Neural cell (in vitro differentiated cells): ENCODE measurements around the gene MUC22. TPM values are rescaled to one million over a fixed set of nuclear protein-coding genes. Genes with fewer than 3 reads are reported as not detected.
"Not testable (repeated sequence)": the region's sequence is repeated elsewhere in the genome, so short reads cannot be mapped to it uniquely, and the experiment has no call there.

Experiments
- H2AFZ ChIP-seq: fragments of 200-600, 300-800 bp; sonication (generic), shearing (Covaris generic); 2 replicates; pipeline ENCODE4 v1.6.0; 2014; ENCODE audit warnings: low read depth, mild to moderate bottlenecking, antibody characterized with exemption, low read length, moderate library complexity
- H3F3A ChIP-seq: fragments of 200-600 bp; shearing (Covaris generic); 2 replicates; pipeline ENCODE4 v1.6.1; 2016; ENCODE audit warnings: mild to moderate bottlenecking, moderate library complexity, mixed read lengths, antibody characterized with exemption, low read length; ENCODE audit not compliant: insufficient read depth, poor library complexity, severe bottlenecking
- H3K27ac ChIP-seq: fragments of 200-600, 300-800 bp; sonication (generic), shearing (Covaris generic); 2 replicates; pipeline ENCODE4 v1.5.1; 2014; ENCODE audit warnings: mild to moderate bottlenecking, low read length, moderate library complexity
- H3K27me3 ChIP-seq: fragments of 300-800, 200-600 bp; sonication (generic), shearing (Covaris generic); 2 replicates; pipeline ENCODE4 v1.6.0; 2014; ENCODE audit warnings: mild to moderate bottlenecking, low read depth, low read length, moderate library complexity; ENCODE audit not compliant: insufficient read depth
- H3K36me3 ChIP-seq: fragments of 300-800, 200-600 bp; sonication (generic), shearing (Covaris generic); 2 replicates; pipeline ENCODE4 v1.5.1; 2014; ENCODE audit warnings: mild to moderate bottlenecking, antibody characterized with exemption, low read length, moderate library complexity; ENCODE audit not compliant: insufficient read depth
- H3K4me2 ChIP-seq: fragments of 300-800, 200-600 bp; sonication (generic), shearing (Covaris generic); 2 replicates; pipeline ENCODE4 v1.6.0; 2014; ENCODE audit warnings: mild to moderate bottlenecking, low read length
- H3K4me3 ChIP-seq: fragments of 300-800, 200-600 bp; sonication (generic), shearing (Covaris generic); 2 replicates; pipeline ENCODE4 v1.5.1; 2014; ENCODE audit warnings: mild to moderate bottlenecking, low read length, moderate library complexity
- H3K79me2 ChIP-seq: fragments of 200-600 bp; shearing (Covaris generic); replicated peaks from 2 replicates; pipeline ENCODE4 v1.6.0; 2014; ENCODE audit warnings: mild to moderate bottlenecking, low read length, moderate library complexity; ENCODE audit not compliant: insufficient read depth
- H3K9ac ChIP-seq: fragments of 300-800, 200-600 bp; sonication (generic), shearing (Covaris generic); 2 replicates; pipeline ENCODE4 v1.6.1; 2016; ENCODE audit warnings: mild to moderate bottlenecking, low read length, mixed read lengths
- H3K9me2 ChIP-seq: fragments of 200-600 bp; shearing (Covaris generic); 2 replicates; pipeline ENCODE4 v1.6.1; 2016; ENCODE audit warnings: mild to moderate bottlenecking, low read length, mixed read lengths; ENCODE audit not compliant: insufficient read depth
- H3K9me3 ChIP-seq: fragments of 200-600, 300-800 bp; sonication (generic), shearing (Covaris generic); 2 replicates; pipeline ENCODE4 v1.6.1; 2016; ENCODE audit warnings: mild to moderate bottlenecking, mixed run types, low read length, moderate library complexity, mixed read lengths
- H4K20me1 ChIP-seq: fragments of 200-600 bp; shearing (Covaris generic); 2 replicates; pipeline ENCODE4 v1.6.1; 2016; ENCODE audit warnings: mild to moderate bottlenecking, mixed run types; ENCODE audit not compliant: insufficient read depth
- CTCF ChIP-seq: fragments of 450-650 bp; IDR thresholded peaks from 2 replicates; pipeline ENCODE4 v1.5.1; 2014; ENCODE audit warnings: antibody characterized with exemption, mild to moderate bottlenecking, moderate library complexity; ENCODE audit not compliant: poor library complexity, severe bottlenecking
- EP300 ChIP-seq: fragments of 450-650 bp; conservative IDR thresholded peaks from 2 replicates; pipeline ENCODE4 v1.6.1; 2014; ENCODE audit warnings: antibody characterized with exemption, mild to moderate bottlenecking, moderate library complexity; ENCODE audit not compliant: poor library complexity, severe bottlenecking
- MXI1 ChIP-seq: fragments of 450-650 bp; conservative IDR thresholded peaks from 2 replicates; pipeline ENCODE4 v1.6.1; 2014; ENCODE audit warnings: antibody characterized with exemption, mild to moderate bottlenecking; ENCODE audit not compliant: poor library complexity, severe bottlenecking
- POLR2AphosphoS5 ChIP-seq: IDR thresholded peaks from 2 replicates; pipeline ENCODE4 v1.6.1; 2012
- RAD21 ChIP-seq: fragments of 450-650 bp; conservative IDR thresholded peaks from 2 replicates; pipeline ENCODE4 v1.6.1; 2014; ENCODE audit warnings: antibody characterized with exemption, mild to moderate bottlenecking, moderate library complexity
- REST ChIP-seq: IDR thresholded peaks from 2 replicates; pipeline ENCODE4 v1.6.1; 2012; ENCODE audit warnings: borderline replicate concordance
- SMC3 ChIP-seq: fragments of 450-650 bp; conservative IDR thresholded peaks from 2 replicates; pipeline ENCODE4 v1.6.1; 2014; ENCODE audit warnings: antibody characterized with exemption, mild to moderate bottlenecking, moderate library complexity; ENCODE audit not compliant: poor library complexity
- TAF1 ChIP-seq: IDR thresholded peaks from 2 replicates; pipeline ENCODE4 v1.6.1; 2012; ENCODE audit warnings: low read depth
- polyA plus RNA-seq: library from polyadenylated mRNA; depleted of rRNA; stranded (reverse); fragments of >200 nt; gene quantifications from 2 replicates; pipeline ENCODE4 v1.2.3, GENCODE V29; 2014

Gene MUC22
- polyA plus RNA-seq, 1 donor from 2014 or later: not detected

GRCh38 chr6:31020057-31020456, 9.8 kb downstream of the MUC22 start:
- H3F3A ChIP-seq: no peaks in the 10 kb centered on the region
- H3K9me2 ChIP-seq: no peaks in the 10 kb centered on the region
- no peaks in the 10 kb centered on the region for H3K27me3 ChIP-seq
- TF ChIP-seq EP300 (no peak), RAD21 (no peak), TAF1 (no peak), SMC3 (no peak), REST (no peak), MXI1 (no peak), CTCF (no peak), POLR2AphosphoS5 (no peak)
- no peak overlapping the region for H2AFZ ChIP-seq
- H3K4me3 ChIP-seq: no peak overlapping the region
- no peak overlapping the region for H3K4me2 ChIP-seq
- H3K79me2 ChIP-seq: no peaks in the 10 kb centered on the region
- H4K20me1 ChIP-seq: no peaks in the 10 kb centered on the region
- H3K36me3 ChIP-seq: no peaks in the 10 kb centered on the region
- no peaks in the 10 kb centered on the region for H3K9me3 ChIP-seq
- no peak overlapping the region for H3K27ac ChIP-seq
- no peak overlapping the region for H3K9ac ChIP-seq

- not testable (repeated sequence) for H3F3A ChIP-seq, H3K9ac ChIP-seq, H3K27ac ChIP-seq, H3K4me2 ChIP-seq, H3K9me2 ChIP-seq, H3K36me3 ChIP-seq, H2AFZ ChIP-seq, H4K20me1 ChIP-seq, H3K27me3 ChIP-seq, H3K79me2 ChIP-seq, H3K4me3 ChIP-seq, H3K9me3 ChIP-seq
These were observed 10.5 kb downstream of the MUC22 start for GRCh38 chr6:31020631-31021255.

- H2AFZ ChIP-seq: not testable (repeated sequence)
These were observed 11.6 kb downstream of the MUC22 start for GRCh38 chr6:31021705-31022531.

More at GRCh38 chr6:31021705-31022531, 11.6 kb downstream of the MUC22 start:
- H3K27ac ChIP-seq, H4K20me1 ChIP-seq, H3K9me3 ChIP-seq, H3K9me2 ChIP-seq, H3K36me3 ChIP-seq, H3K79me2 ChIP-seq, H3K4me3 ChIP-seq, H3F3A ChIP-seq, H3K9ac ChIP-seq, H3K27me3 ChIP-seq, H3K4me2 ChIP-seq: not testable (repeated sequence)
